Upper lobe of left lung (tissue), 6 donors: ENCODE results near the gene SPATA2L. TPM values are rescaled to one million over a fixed set of nuclear protein-coding genes. Genes with fewer than 3 reads are reported as not detected.
"Not testable (repeated sequence)": the region's sequence is repeated elsewhere in the genome, so short reads cannot be mapped to it uniquely, and the experiment has no call there.

ENCODE experiments used
- ATAC-seq, 2 donors: fragments of 200-7000 bp; cut with Tn5 transposase; one replicate each; pipeline ENCODE4 v1.9.1; 2022; ENCODE audit warnings: mild to moderate bottlenecking in 2 of 2, moderate library complexity in 2 of 2; ENCODE audit not compliant: low FRiP score in 2 of 2
- DNase-seq, 2 donors: peaks; one replicate each; pipeline ENCODE4 v3.0.0-alpha.2; 2019 to 2020
- H3K27ac ChIP-seq, 4 donors: fragments of 200-600 bp; sonication (generic); one replicate each; pipeline ENCODE4 v1.5.1; 2016 to 2019
- H3K27me3 ChIP-seq, 4 donors: fragments of 200-600 bp; sonication (generic); one replicate each; pipeline ENCODE4 v1.5.1; 2017 to 2019
- H3K36me3 ChIP-seq, 4 donors: fragments of 200-600 bp; sonication (generic); one replicate each; pipeline ENCODE4 v1.5.1; 2016 to 2019
- H3K4me1 ChIP-seq, 4 donors: fragments of 200-600 bp; sonication (generic); one replicate each; pipeline ENCODE4 v1.5.1; 2018 to 2019
- H3K4me3 ChIP-seq, 4 donors: fragments of 200-600 bp; sonication (generic); one replicate each; pipeline ENCODE4 v1.5.1; 2017 to 2019; ENCODE audit warnings: mild to moderate bottlenecking in 2 of 4, moderate library complexity in 1 of 4
- H3K9me3 ChIP-seq, 4 donors: fragments of 200-600 bp; sonication (generic); one replicate each; pipeline ENCODE4 v1.5.1; 2018 to 2019
- EP300 ChIP-seq, 4 donors: sonication (generic); formaldehyde crosslinking; IDR thresholded peaks; one replicate each; pipeline ENCODE4 v1.5.1; 2017; ENCODE audit warnings: antibody characterized with exemption in 4 of 4, control low read depth in 2 of 4
- POLR2A ChIP-seq, 4 donors: fragments of 450-650 bp; IDR thresholded peaks; one replicate each; pipeline ENCODE4 v1.5.1; 2016 to 2017; ENCODE audit warnings: antibody characterized with exemption in 4 of 4, mild to moderate bottlenecking in 2 of 4
- POLR2AphosphoS5 ChIP-seq, 2 donors: sonication (generic); formaldehyde crosslinking; IDR thresholded peaks; one replicate each; pipeline ENCODE4 v1.5.1; 2017; ENCODE audit warnings: antibody characterized with exemption in 2 of 2
- WGBS, 2 donors: methylation state at CpG; one replicate each; pipeline ENCODE4 v1.1.5; 2017 to 2018; 5-methylcytosine and 5-hydroxymethylcytosine counted together
- total RNA-seq, 6 donors: library from RNA; depleted of rRNA in 4 of 6; stranded (reverse); fragments of >200 nt in 4 of 6; gene quantifications; one replicate each; pipeline versions ENCODE4 v1.1.0 to v1.2.1, GENCODE V29; 2016 to 2021
- TF ChIP-seq, protein P1 (sequence below), 6 experiments: fragments of 450-650 bp in 4 of 6; fragments of 200-600 bp in 2 of 6; sonication (generic) in 2 of 6; IDR thresholded peaks; one replicate each; pipeline ENCODE4 v1.5.1; 2016 to 2019; ENCODE audit warnings: antibody characterized with exemption in 6 of 6
- donor health status: DM: no; HTN: no; CAD: no; lungs with moderate emphysema.
- donor health status: DM: no; HTN: yes; CAD: no; lungs with severe emphysema.

SPATA2L gene
- total RNA-seq, 6 donors from 2014 or later, result 11.5 to 49.3 (median 26.5) TPM

DNA sequence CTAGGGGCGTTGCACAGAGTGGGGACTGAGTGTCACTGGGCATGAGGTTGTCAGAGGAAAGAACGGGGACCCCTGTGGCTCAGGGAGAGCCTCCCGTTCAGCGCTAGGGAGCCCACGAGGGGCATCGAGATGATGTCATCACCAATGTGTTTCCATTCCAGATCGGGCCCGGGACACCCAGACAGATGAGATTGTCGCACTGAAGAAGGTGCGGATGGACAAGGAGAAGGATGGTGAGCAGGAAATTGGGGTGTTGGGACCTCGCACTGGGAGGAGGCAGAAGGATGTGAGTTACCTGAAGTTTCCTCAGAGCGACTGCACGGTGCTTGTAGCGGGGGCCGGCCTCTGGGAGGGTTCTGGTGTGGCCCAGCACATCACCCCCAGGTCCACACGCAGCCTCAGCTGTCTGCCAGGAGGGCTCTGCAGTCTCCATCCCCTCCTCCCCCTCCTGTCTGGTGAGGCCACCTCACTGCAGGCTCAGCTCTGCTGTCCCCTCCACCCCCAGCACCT, 11.1 kb downstream of the SPATA2L start:
- no peak overlapping the region for H3K4me3 ChIP-seq
- H3K27ac ChIP-seq, result no peak overlapping the region
- ATAC-seq (no peak), DNase-seq (no peak)
- H3K9me3 ChIP-seq, result no peaks in the 10 kb centered on the region
- no peaks in the 10 kb centered on the region for H3K27me3 ChIP-seq
- H3K4me1 ChIP-seq, result peaks cover 10 to 20% (median 12%) of the 10 kb centered on the region in 4 donors
- no peak for TF ChIP-seq EP300 (IDR thresholded peaks at IDR 0.05)
- TF ChIP-seq POLR2A (IDR thresholded peaks at IDR 0.05), result no peak
- TF ChIP-seq, protein P1, sequence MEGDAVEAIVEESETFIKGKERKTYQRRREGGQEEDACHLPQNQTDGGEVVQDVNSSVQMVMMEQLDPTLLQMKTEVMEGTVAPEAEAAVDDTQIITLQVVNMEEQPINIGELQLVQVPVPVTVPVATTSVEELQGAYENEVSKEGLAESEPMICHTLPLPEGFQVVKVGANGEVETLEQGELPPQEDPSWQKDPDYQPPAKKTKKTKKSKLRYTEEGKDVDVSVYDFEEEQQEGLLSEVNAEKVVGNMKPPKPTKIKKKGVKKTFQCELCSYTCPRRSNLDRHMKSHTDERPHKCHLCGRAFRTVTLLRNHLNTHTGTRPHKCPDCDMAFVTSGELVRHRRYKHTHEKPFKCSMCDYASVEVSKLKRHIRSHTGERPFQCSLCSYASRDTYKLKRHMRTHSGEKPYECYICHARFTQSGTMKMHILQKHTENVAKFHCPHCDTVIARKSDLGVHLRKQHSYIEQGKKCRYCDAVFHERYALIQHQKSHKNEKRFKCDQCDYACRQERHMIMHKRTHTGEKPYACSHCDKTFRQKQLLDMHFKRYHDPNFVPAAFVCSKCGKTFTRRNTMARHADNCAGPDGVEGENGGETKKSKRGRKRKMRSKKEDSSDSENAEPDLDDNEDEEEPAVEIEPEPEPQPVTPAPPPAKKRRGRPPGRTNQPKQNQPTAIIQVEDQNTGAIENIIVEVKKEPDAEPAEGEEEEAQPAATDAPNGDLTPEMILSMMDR (IDR thresholded peaks at IDR 0.05), result no peak
- no peak for TF ChIP-seq POLR2AphosphoS5 (IDR thresholded peaks at IDR 0.05)
- WGBS, 2 donors, result 92% methylated on average over 16 of the region's 16 CpGs
- H3K36me3 ChIP-seq, result peaks cover 5 to 54% (median 47%) of the 10 kb centered on the region in 4 donors

- H3K9me3 ChIP-seq, DNase-seq, H3K4me3 ChIP-seq, H3K27me3 ChIP-seq, H3K27ac ChIP-seq, ATAC-seq: not testable (repeated sequence)
- H3K36me3 ChIP-seq, result peaks cover 5 to 46% (median 39%) of the 10 kb centered on the region in 4 donors
- WGBS, 2 donors, result 79 to 96% methylated on average over 4 of the region's 4 CpGs
- H3K4me1 ChIP-seq, result peaks cover 10 to 20% (median 12%) of the 10 kb centered on the region in 4 donors
These were observed 11.9 kb downstream of the SPATA2L start for GRCh38 chr16:89689621-89690020.

GRCh38 chr16:89689142-89689541, 12.4 kb downstream of the SPATA2L start:
- Histone ChIP-seq H3K27ac (no peak overlapping the region), H3K4me3 (no peak overlapping the region), H3K4me1 (peaks cover 10 to 20% (median 12%) of the 10 kb centered on the region in 4 donors), H3K36me3 (peaks cover 5 to 41% (median 35%) of the 10 kb centered on the region in 4 donors), H3K27me3 (no peaks in the 10 kb centered on the region), H3K9me3 (no peaks in the 10 kb centered on the region)
- DNase-seq (no peak), ATAC-seq (no peak)
- TF ChIP-seq, protein P1 (IDR thresholded peaks at IDR 0.05), result no peak
- TF ChIP-seq POLR2A (IDR thresholded peaks at IDR 0.05) (no peak), POLR2AphosphoS5 (IDR thresholded peaks at IDR 0.05) (no peak), EP300 (IDR thresholded peaks at IDR 0.05) (no peak)
- 96 to 97% methylated on average over 13 of the region's 13 CpGs for WGBS, 2 donors

GRCh38 chr16:89688395-89688794, 13.1 kb downstream of the SPATA2L start:
- Histone ChIP-seq H3K4me3 (no peak overlapping the region), H3K4me1 (peaks cover 10 to 20% (median 12%) of the 10 kb centered on the region in 4 donors), H3K27ac (no peak overlapping the region), H3K9me3 (no peaks in the 10 kb centered on the region), H3K27me3 (no peaks in the 10 kb centered on the region), H3K36me3 (peaks cover 5 to 34% (median 28%) of the 10 kb centered on the region in 4 donors)
- ATAC-seq (no peak), DNase-seq (no peak)
- WGBS, 2 donors, result 92 to 93% methylated on average over 5 of the region's 5 CpGs
- TF ChIP-seq, protein P1 (IDR thresholded peaks at IDR 0.05), result no peak
- no peak for TF ChIP-seq POLR2AphosphoS5 (IDR thresholded peaks at IDR 0.05)
- TF ChIP-seq EP300 (IDR thresholded peaks at IDR 0.05), result no peak

DNA sequence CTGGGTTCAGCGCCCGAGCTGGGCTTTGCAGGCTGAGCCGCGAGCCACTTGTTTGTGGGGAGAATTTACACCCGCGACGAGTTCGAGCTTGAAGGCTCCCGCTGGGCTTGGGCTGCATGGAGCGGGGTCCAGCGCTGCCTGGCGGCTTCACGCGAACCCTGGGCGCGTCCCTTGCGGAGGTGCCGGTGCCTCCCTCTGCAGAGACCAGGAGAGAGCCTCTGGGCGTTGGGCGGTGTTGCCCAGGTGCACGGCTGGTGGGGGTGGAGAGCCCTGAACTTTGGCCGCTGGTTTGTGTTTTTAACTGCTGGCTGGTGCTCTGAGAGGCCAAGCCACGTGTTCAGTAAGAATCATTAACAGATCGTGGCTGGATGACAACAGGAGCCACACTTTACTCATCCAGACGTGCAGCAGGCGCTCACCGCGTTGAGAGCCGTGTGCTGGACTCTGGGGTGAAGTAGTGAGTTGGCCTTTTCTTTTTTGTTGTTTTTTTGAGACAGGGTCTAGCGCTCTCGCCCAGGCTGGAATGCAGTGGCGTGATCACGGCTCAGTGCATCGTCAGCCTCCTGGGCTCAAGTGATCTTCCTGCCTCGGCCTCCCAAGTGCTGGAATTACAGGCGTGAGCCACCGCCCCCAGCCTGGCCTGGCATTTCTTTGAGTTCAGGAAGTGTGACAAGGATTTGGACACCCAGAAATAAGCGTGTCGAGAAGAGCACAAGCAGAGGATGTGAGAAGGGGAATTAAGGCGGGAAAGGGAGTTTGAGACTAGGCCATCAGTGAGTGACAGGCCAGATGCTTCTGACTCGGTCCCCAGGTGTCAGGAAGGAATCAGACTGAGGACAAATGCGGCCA, 14.2 kb downstream of the SPATA2L start:
- ATAC-seq, result peak; percentile 25 to 68
- H3K36me3 ChIP-seq, result peaks cover 5 to 23% (median 19%) of the 10 kb centered on the region in 4 donors
- peak overlapping the region; percentile 80 to 91 (median 86) for H3K27ac ChIP-seq
- peaks cover 10 to 20% (median 12%) of the 10 kb centered on the region in 4 donors for H3K4me1 ChIP-seq
- DNase-seq, result peak in 1 of 2 donors; percentile 43
- no peaks in the 10 kb centered on the region for H3K9me3 ChIP-seq
- H3K4me3 ChIP-seq, result peak overlapping the region; percentile 71 to 95 (median 84)
- TF ChIP-seq POLR2AphosphoS5 (IDR thresholded peaks at IDR 0.05) (no peak), POLR2A (IDR thresholded peaks at IDR 0.05) (no peak), EP300 (IDR thresholded peaks at IDR 0.05) (no peak)
- TF ChIP-seq, protein P1 (IDR thresholded peaks at IDR 0.05), result no peak
- no peaks in the 10 kb centered on the region for H3K27me3 ChIP-seq
- 13 to 30% methylated on average over 19 to 37 of the region's 42 CpGs for WGBS, 2 donors
